Measurements from ENCODE around the gene IER5L.
A peak's percentile ranks its signal among the peaks of the same experiment; 100 is the strongest.
"Not testable (repeated sequence)": the region's sequence is repeated elsewhere in the genome, so short reads cannot be mapped to it uniquely, and the experiment has no call there.

The IER5L gene

DNA sequence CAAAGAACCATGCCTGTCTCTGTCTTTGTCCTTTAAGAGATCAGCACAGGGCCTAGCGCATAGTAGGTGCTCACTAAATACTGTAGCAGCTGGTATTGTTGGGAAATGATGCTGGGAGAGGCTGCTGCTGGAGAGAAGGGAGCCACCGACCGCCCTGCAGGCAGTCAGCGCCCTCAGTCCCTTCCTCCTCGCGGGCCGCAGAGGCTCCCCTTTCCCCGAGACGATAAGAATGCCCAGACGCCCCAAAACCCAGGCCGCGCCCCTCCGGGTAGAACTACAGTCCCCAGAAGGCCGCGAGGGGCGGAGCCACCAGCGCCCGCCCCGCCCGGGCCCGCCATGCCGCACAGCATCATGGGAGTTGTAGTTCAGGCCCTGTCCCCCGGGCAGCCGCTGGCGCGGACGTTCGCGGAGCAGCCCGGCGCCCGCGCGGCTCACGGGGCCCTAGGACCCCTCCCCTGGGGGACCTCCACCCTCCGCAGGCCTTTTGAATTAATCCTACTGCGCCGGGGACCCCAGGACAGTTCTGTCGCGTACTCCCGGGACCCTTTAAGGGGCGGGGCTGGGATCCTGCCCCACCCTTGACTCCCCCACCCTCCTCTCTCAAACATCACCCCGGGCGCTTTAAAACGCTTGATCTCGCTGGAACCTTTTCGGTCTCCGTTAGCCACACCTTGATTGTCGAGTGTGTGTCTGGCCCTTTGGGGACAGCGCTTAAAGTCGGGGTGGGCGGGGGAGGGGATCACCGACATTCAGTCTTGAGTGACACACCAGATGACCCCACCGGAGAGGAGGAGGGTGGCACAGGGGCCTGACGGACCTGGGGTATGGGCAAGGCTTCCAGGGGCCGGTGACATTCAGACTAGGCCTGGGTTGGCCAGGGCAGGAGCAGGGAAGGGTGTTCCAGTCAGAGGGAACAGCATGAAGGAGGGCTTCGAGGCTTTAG lies 24.8 kb upstream of the IER5L start:
- peak; percentile 89 to 94 for DNase-seq

DNA sequence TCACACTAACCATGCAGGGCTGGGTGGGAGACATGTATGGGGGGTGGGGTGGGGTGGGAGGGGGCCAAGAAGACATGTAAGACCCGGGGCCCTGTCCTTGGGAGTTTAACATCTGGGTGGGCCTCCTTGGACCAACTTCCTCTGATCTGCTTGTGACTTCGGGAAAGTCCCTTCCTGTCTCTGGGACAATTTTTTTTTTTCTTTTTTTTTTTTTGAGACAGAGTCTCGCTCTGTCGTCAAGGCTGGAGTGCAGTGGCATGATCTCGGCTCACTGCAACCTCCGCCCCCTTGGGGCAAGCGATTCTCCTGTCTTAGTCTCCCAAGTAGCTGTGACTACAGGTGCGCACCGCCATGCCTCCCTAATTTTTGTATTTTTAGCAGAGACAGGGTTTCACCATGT lies 23.8 kb upstream of the IER5L start:
- no peak for DNase-seq

GRCh38 chr9:129201289-129201688 lies 23.2 kb upstream of the IER5L start:
- DNase-seq = no peak

- no peak for DNase-seq
Observed at GRCh38 chr9:129200255-129200654, 22.2 kb upstream of the IER5L start.

GRCh38 chr9:129199044-129199435 lies 21.0 kb upstream of the IER5L start:
- DNase-seq = no peak

- DNase-seq = no peak
Observed at GRCh38 chr9:129198319-129199043, 20.4 kb upstream of the IER5L start.

DNA sequence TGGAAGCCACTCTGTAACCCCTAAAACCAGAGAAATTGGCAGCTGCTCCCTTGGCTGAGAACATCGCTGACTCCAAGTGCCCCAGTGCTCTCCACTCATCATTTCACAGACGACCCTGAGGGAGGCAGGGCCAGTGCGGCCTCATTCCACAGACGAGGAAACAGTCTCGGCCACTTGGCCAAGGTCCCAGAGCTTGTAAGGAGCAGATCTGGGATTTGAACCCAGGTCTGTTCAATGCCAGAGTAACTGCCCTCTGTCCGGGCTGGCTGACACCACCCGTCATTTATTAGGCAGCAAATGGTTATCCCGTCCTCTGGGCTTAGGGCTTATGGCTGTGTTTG lies 19.9 kb upstream of the IER5L start:
- DNase-seq = no peak

DNA sequence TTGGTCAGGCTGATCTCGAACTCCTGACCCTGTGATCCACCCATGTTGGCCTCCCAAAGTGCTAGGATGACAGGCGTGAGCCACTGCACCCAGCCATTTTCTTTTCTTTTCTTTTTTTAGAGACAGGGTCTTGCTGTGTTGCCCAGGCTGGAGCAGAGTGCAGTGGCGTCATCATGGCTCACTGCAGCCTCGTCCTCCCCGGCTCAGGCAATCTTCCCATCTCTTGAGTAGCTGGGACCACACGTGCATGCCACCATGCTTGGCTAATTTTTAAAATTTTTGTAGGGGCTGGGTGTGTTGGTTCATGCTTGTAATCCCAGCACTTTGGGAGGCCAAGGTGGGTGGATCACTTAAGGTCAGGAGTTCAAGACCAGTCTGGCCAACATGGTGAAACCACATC lies 19.0 kb upstream of the IER5L start:
- DNase-seq = not testable (repeated sequence)

GRCh38 chr9:129195606-129196005 lies 17.5 kb upstream of the IER5L start:
- DNase-seq = no peak

DNA sequence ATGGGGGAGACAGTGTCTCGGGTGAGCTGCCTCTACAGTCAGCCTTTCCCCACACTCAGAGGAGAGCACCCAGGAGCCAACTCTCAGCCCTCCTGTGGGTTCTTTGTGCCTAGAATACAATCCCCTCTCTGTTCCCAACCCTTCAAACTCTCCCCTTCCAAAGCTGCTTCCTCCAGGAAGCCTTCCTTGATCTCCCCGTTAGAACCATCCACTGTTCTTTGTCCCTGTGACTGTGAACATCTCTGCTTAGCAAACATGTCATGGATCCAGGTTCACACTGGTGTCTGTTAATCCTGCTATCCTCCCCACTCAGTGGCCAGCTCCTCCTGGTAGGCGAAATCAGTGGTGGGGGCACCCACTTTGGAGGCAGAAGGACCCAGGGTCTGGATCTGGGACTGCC lies 16.2 kb upstream of the IER5L start:
- no peak for DNase-seq

GRCh38 chr9:129193655-129194054 lies 15.6 kb upstream of the IER5L start:
- no peak for DNase-seq

- DNase-seq = no peak
Observed at GRCh38 chr9:129191234-129191633, 13.2 kb upstream of the IER5L start.

DNA sequence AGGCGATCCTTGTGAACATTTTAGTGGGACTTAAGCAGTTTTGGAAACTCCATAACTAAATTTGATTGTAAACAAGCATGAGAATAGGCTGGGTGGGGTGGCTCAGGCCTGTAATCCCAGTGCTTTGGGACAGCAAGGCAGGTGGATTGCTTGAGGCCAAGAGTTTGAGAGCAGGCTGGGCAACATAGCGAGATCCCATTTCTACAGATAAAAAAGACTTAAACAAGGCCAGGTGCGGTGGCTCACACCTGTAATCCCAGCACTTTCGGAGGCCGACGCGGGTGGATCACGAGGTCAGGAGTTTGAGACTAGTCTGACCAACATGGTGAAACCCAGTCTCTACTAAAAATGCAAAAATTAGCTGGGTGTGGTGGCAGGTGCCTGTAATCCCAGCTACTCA lies 11.9 kb upstream of the IER5L start:
- not testable (repeated sequence) for DNase-seq

DNA sequence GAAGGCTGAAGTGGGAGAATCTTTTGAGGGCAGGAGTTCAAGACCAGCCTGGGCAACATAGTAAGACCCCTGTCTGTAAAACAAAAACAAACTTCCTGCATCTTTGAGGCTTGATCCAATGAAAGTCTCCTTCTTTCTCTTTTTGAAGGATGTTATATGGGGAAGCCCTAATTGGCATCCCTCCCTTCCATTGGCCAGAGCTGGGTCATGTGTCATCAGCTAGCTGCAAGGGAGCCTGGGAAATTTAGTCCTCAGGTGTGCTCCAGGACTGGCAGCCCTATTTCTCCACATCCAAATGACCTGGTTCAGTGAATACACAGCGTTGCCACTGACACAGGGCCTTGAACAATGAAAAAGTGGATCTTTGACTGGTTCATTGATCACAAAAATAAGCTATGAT lies 9.0 kb upstream of the IER5L start:
- no peak for DNase-seq

- DNase-seq = no peak
Observed at GRCh38 chr9:129185991-129186390, 7.9 kb upstream of the IER5L start.

DNA sequence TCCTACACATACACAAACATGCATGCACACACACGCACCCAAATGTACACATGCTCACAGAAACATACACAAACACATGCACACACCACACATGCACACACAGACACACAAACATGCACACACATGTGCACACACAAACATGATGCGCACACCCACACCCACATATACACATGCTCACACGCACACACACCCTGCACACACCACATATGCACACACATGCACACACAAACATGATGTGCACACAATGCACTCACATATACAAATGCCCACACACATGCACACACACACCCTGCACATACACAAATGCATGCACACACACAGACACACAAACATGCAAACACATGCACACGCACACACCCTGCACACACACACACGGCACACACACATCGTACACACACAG lies 7.3 kb upstream of the IER5L start:
- no peak for DNase-seq

DNA sequence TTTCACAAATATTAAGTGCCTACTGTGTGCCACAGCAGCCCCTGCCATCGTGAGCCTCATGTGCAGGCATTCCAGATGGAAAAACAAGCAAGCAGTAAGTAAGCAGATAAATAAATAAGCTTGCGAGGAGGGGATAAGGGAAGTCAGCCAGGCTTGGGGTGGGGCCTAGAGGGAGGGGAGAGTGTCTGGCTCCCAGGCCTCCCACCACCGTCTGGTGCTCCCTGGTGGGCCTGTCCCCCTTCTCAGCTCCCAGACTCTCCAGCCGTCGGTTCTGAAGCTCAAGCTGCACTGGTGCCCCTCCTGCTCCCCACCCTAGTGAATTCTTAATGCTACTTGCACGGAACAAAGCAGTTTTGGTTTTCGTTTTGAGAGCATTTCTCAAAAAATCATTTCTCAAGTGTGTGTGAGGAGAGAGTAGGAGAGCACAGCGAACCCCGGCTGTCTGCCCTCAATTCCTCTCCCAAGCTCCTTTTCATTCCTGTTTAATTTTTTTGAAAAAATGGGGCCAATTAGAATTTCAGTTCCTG lies 6.6 kb upstream of the IER5L start:
- DNase-seq = no peak

DNA sequence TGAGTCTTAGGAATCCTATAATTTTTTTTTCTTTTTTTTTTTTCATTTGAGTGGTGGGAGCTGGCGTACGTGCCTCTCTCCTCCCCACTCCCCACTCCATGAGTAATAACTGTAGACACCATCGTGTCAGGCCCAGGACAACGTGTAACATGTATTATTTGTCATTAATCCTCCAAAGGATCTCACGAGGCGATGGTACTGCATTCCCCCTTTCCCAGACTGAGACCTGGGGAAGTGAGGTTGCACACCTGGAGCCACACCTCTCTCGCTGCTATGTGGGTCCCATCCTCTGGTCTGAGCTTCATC lies 6.1 kb upstream of the IER5L start:
- DNase-seq = no peak

DNA sequence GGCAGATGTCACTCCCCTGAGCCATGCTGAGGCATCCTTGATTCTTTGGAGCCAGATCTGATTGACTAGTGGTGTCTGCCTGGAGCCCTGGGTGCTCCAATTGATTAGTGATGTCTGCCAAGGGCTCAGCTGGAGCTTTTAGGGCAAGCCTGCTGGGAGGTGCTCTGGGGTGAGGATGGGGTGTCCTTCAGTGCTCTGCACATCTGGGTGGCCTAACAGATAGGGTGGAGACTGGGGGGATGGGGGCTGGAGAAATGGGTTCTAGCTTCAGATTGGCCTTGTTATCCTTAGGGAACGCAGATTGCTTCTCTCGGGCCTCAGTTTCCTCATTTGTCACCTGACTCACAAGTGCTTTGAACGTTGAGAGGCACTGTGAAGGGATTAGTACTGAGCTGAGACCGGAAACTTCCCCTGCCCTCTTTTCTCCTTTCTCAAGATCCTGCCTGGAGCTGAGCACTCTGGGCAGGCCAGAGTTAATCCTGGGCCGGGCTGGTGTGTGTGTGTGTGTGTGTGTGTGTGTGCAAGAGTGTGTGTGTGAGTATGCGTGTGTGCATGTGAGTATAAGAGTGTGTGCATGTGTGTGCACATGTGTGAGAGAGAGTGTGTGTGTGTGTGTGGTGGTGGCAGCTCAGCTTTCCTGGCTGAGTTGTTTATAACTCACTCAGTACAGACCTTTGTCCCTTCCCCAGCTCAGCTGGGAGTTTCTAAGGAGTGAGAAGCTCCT lies 5.6 kb upstream of the IER5L start:
- no peak for DNase-seq

DNA sequence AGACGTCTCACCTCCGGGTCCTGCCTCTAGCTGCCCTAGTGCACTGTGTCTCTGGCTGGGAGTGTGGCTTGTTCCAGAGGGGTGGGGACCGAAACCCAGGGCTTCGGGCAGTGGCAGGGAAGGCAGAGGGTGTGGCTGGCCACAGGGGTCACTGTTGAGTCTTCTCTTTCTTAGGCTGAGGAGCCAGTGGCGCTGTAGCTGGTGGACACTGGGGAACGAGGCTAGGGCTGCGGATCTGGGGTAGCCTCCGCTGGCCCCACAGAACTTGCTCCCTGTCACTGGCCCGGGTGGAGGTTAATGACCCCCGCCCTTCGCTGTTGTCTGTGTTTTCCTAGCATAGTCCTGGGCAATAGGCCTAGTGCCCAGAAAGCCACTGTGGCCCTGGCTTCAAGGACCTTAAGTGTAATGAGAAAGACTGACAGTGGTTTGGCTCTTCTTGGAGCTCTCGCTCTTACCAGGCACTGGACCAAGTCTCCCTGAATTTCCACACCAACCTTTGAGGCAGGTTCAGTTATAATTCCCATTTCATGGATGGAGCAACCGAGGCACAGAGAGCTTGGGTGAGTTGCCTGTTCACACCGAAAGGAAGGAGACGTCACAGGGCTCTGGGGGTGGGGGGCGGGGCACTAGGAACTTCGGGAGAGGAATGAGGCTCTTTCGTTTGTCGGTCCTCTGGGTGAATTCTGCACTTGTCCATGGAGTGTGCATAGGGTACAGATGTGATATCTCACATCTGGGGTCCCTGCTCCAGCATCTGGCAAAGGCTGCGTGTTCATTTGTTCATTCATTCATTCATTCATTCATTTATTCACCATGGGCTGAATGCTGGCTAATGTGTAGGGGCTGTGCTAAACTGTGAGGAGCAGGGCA lies 4.8 kb upstream of the IER5L start:
- no peak for DNase-seq

DNA sequence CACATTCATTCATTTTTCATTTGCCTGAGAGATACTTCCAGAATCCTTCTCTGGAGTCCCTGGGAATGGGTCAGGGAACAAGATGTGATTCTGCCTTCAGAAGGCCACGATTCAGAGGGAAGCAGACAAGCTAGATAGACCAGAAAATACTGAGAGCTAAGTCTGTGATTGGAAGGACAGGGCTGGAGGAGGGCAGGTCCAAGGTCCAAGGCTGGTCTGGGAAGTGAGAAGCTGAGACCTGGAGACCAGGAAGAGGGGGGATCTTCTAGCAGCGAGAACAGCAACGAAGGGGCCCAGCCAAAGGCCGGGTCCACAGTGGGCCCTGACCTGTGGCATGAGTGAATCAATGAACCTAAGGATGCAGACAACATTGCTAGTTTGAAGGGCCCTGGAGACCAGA lies 4.1 kb upstream of the IER5L start:
- DNase-seq = no peak

DNA sequence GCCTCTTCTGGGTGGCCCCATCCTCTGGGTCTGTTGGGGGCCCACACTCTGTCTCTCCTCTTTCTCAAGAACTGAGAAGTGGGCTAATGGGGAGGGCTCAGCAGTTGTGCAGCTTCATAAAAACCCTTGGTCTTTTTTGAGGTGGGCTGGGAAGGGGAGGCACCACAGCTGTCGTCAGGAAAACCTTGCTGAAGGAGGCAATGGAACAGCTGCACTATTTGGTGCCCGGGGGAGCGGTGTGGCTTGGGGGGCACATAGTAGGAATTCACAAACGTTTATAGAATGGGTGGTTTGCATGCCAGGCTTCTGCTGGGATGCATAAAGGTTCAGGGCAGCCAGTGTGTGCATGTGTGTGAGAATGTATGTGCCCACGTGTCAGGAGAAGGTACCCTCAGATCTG lies 3.2 kb upstream of the IER5L start:
- DNase-seq = no peak
